ENCODE data around the gene RASGEF1C.

GRCh38 chr5:180212363-180213255 is 3.6 kb upstream of the RASGEF1C start:
- no peak for TF ChIP-seq CTCF (conservative IDR thresholded peaks at IDR 0.05; ENCODE audit: low read length)
- TF ChIP-seq EZH2phosphoT487 (IDR thresholded peaks at IDR 0.05; ENCODE audit: borderline replicate concordance): no peak
